Endothelial cell of umbilical vein (primary cell): ENCODE results near the gene UBE4B. TPM values are rescaled to one million over a fixed set of nuclear protein-coding genes. Genes with fewer than 3 reads are reported as not detected.
"Not testable (repeated sequence)": the region's sequence is repeated elsewhere in the genome, so short reads cannot be mapped to it uniquely, and the experiment has no call there.

Source experiments
- BruUV-seq: library from RNA; stranded (reverse); fragments of 400-500 nt; replicated peaks from 2 replicates; lab custom pipeline; 2021; lab: Mats Ljungman, UMichigan
- CTCF ChIA-PET: fragments of 300-600, 350-600 bp; sonication (Branson Sonifier 250); formaldehyde crosslinking; loops from one replicate; lab custom pipeline; 2021; ENCODE audit warnings: antibody characterized with exemption, inconsistent platforms; lab: Charles Lee
- POLR2A ChIA-PET: fragments of 300-600, 350-600 bp; sonication (Branson Sonifier 250); formaldehyde crosslinking; loops from one replicate; lab custom pipeline; 2021; ENCODE audit warnings: antibody characterized with exemption, inconsistent platforms; lab: Charles Lee
- DNase-seq: peaks from one replicate; pipeline ENCODE4 v3.0.0-alpha.2; 2011; ENCODE audit warnings: low read depth, low spot score
- FAIRE-seq: peaks from 2 replicates; lab custom pipeline; 2011; peaks lifted over from hg19 to GRCh38; lab: Jason Lieb, UNC
- H2AFZ ChIP-seq: 2 replicates; pipeline ENCODE4 v1.6.0; 2012; ENCODE audit warnings: low read depth, low read length, control low read depth, inconsistent platforms
- H3K27ac ChIP-seq: 2 replicates; pipeline ENCODE4 v1.5.1; 2011; ENCODE audit warnings: low read depth, mild to moderate bottlenecking, control low read depth, low read length, moderate library complexity; ENCODE audit not compliant: insufficient read depth
- H3K27me3 ChIP-seq, 2 experiments: 2 replicates each; pipeline versions ENCODE4 v1.6.0 to v1.6.1; 2011; ENCODE audit warnings: low read length in 2 of 2, mixed read lengths in 1 of 2; ENCODE audit not compliant: control insufficient read depth in 2 of 2, insufficient read depth in 2 of 2
- H3K36me3 ChIP-seq, 2 experiments: 2 replicates in 1 of 2; 3 replicates in 1 of 2; pipeline ENCODE4 v1.5.1; 2011; ENCODE audit warnings: low read length in 2 of 2, mild to moderate bottlenecking in 1 of 2, moderate library complexity in 1 of 2; ENCODE audit not compliant: control insufficient read depth in 2 of 2, insufficient read depth in 2 of 2; ENCODE audit errors: extremely low read depth in 1 of 2
- H3K4me1 ChIP-seq: 3 replicates; pipeline ENCODE4 v1.5.1; 2011; ENCODE audit warnings: mild to moderate bottlenecking, low read length; ENCODE audit not compliant: control insufficient read depth, insufficient read depth; ENCODE audit errors: extremely low read depth
- H3K4me2 ChIP-seq: 2 replicates; pipeline ENCODE4 v1.6.1; 2011; ENCODE audit warnings: low read length, control low read depth, mixed read lengths; ENCODE audit not compliant: insufficient read depth
- H3K4me3 ChIP-seq, 3 experiments: fragments of 200-600 bp in 1 of 3; sonication (generic), shearing (Covaris generic) in 1 of 3; replicated peaks in 1 of 3; 2 replicates each; pipeline ENCODE4 v1.5.1; 2011 to 2016; ENCODE audit warnings: control low read depth in 3 of 3, low read length in 3 of 3, mild to moderate bottlenecking in 2 of 3, inconsistent platforms in 1 of 3, low read depth in 1 of 3, moderate library complexity in 1 of 3; ENCODE audit not compliant: insufficient read depth in 1 of 3
- H3K79me2 ChIP-seq: 2 replicates; pipeline ENCODE4 v1.6.0; 2012; ENCODE audit warnings: low read length, inconsistent platforms; ENCODE audit not compliant: control insufficient read depth, insufficient read depth
- H3K9ac ChIP-seq: replicated peaks from 2 replicates; pipeline ENCODE3; 2011; ENCODE audit warnings: low read length, control low read depth; ENCODE audit not compliant: insufficient read depth; ENCODE audit errors: extremely low read depth
- H3K9me1 ChIP-seq: replicated peaks from 3 replicates; pipeline ENCODE4 v1.6.0; 2011; ENCODE audit warnings: mild to moderate bottlenecking, low read length; ENCODE audit not compliant: control insufficient read depth, insufficient read depth; ENCODE audit errors: extremely low read depth
- H3K9me3 ChIP-seq: replicated peaks from 2 replicates; pipeline ENCODE4 v1.5.1; 2012; ENCODE audit warnings: low read length, inconsistent platforms; ENCODE audit not compliant: control insufficient read depth, insufficient read depth
- H4K20me1 ChIP-seq: replicated peaks from 2 replicates; pipeline ENCODE3; 2011; ENCODE audit warnings: mild to moderate bottlenecking, low read length; ENCODE audit not compliant: control insufficient read depth, insufficient read depth; ENCODE audit errors: extremely low read depth
- EZH2 ChIP-seq: IDR thresholded peaks from 2 replicates; pipeline ENCODE4 v1.6.1; 2012; ENCODE audit warnings: borderline replicate concordance, low read depth, mild to moderate bottlenecking, moderate library complexity, low read length, inconsistent platforms; ENCODE audit not compliant: severe bottlenecking
- FOS ChIP-seq: IDR thresholded peaks from 2 replicates; pipeline ENCODE4 v1.6.1; 2011; ENCODE audit warnings: mild to moderate bottlenecking, low read length, moderate library complexity, borderline replicate concordance; ENCODE audit not compliant: insufficient read depth
- GATA2 ChIP-seq: IDR thresholded peaks from 2 replicates; pipeline ENCODE4 v1.7.0; 2011; ENCODE audit warnings: low read depth, mild to moderate bottlenecking, moderate library complexity, mixed read lengths, low read length; ENCODE audit not compliant: insufficient read length, insufficient read depth
- JUN ChIP-seq: IDR thresholded peaks from 2 replicates; pipeline ENCODE4 v1.6.1; 2011; ENCODE audit warnings: borderline replicate concordance, low read depth; ENCODE audit not compliant: insufficient read length, insufficient read depth
- MYC ChIP-seq: IDR thresholded peaks from one replicate; pipeline ENCODE4 v1.6.1; 2011; ENCODE audit warnings: mild to moderate bottlenecking, low read depth, low read length
- POLR2A ChIP-seq: IDR thresholded peaks from 2 replicates; pipeline ENCODE4 v1.6.1; 2012; ENCODE audit warnings: low read depth, mild to moderate bottlenecking, control low read depth, low read length
- POLR2AphosphoS5 ChIP-seq: IDR thresholded peaks from 2 replicates; pipeline ENCODE4 v1.6.1; 2012; ENCODE audit warnings: low read depth, mild to moderate bottlenecking, control low read depth, low read length, moderate library complexity; ENCODE audit not compliant: insufficient read depth
- dilution Hi-C: fragments of 300-500 bp; cut with MboI; formaldehyde crosslinking; loops from one replicate; pipeline ENCODE4 v1.15.0; 2019; ENCODE audit warnings: low sequenced_read_pairs; ENCODE audit not compliant: extremely low pct_ligation_motif_present
- intact Hi-C: fragments of 100-400 bp; cut with micrococcal nuclease; formaldehyde crosslinking; loops from one replicate; pipeline ENCODE4 v1.10.0; 2022
- polyA plus RNA-seq, 4 experiments: library from polyadenylated mRNA; depleted of rRNA in 3 of 4; stranded (reverse) in 3 of 4; unstranded in 1 of 4; fragments of >200 nt; gene quantifications; 2 replicates each; pipeline versions ENCODE4 v1.2.1 to v1.2.3, GENCODE V29; 2011 to 2012; ENCODE audit warnings: missing spikeins in 1 of 4
- total RNA-seq: library from RNA; stranded (reverse); gene quantifications from 2 replicates; pipeline ENCODE4 v1.2.3, GENCODE V29; 2021
- TF ChIP-seq, protein P1 (sequence below), 2 donors: IDR thresholded peaks; 1 replicate in 1 of 2; 2 replicates in 1 of 2; pipeline ENCODE4 v1.5.1; 2011; ENCODE audit warnings: low read length in 2 of 2, mild to moderate bottlenecking in 2 of 2, moderate library complexity in 2 of 2, control low read depth in 1 of 2, inconsistent platforms in 1 of 2, low read depth in 1 of 2; ENCODE audit not compliant: insufficient read depth in 1 of 2; ENCODE audit errors: extremely low read depth in 1 of 2
- TF ChIP-seq, protein P2 (sequence below): IDR thresholded peaks from 2 replicates; pipeline ENCODE4 v1.6.1; 2011; ENCODE audit not compliant: insufficient read depth, insufficient read length

UBE4B gene
- total and polyA plus RNA-seq, 2 donors (not counting 3 experiments of a cell fraction or from before 2014, with no cell fraction given) = 17.8 to 54.5 TPM

DNA sequence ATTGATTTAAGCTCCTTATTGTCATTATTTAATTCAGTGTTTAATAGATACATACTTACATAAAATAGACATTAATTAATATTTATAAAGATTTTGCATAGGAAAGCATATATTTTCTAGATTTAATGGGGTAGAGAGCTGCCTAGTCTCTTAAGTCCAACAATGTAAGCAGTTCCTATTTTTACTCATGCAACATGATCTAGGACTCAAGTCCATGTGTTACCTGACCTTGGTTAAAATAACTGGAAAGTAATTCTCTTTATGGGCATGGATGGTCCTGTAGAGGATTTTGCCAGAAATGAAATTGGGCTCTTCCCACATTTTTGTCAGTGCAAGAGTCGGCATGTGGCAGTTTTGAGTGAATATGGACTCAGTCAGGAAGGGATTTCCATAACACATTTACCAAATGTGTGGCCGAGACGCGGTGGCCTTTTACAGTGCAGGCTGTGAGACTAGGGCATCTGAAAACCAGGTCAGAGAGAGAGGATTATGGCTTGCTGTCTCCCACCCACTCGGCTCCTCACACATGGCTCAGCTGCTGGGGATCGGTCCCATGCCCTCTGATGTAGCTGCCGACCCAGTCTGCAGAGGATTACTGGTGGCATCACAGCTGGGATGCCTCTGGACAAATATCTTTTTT lies 171.4 kb downstream of the UBE4B start:
- dilution Hi-C loops = no loop called here
- CTCF ChIA-PET = interaction anchor here (0.6 kb wide), 1 partner anchor 11 kb away, joined by 3 read pairs; no protein-coding TSS in a partner anchor
- H2AFZ ChIP-seq = no peak overlapping the region

DNA sequence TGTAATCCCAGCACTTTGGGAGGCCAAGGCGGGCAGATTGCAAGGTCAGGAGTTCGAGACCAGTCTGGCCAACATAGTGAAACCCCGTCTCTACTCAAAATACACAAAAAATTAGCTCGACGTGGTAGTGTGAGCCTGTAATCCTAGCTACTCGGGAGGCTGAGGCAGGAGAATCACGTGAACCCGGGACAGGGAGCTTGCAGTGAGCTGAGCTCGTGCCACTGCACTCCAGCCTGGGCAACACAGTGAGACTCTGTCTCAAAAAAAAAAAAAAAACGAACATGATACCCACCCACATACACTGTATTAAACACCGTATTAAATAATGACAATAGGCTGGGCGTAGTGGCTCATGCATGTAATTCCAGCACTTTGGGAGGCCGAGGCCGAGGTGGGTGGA lies 172.4 kb downstream of the UBE4B start:
- intact Hi-C loops, H3K4me2 ChIP-seq, dilution Hi-C loops, H3K27ac ChIP-seq, H3K9me1 ChIP-seq, POLR2A ChIA-PET, H3K9ac ChIP-seq, H2AFZ ChIP-seq, H3K36me3 ChIP-seq, H4K20me1 ChIP-seq, BruUV-seq, DNase-seq, H3K4me3 ChIP-seq, H3K79me2 ChIP-seq, H3K9me3 ChIP-seq, H3K27me3 ChIP-seq, FAIRE-seq, H3K4me1 ChIP-seq: not testable (repeated sequence)
- CTCF ChIA-PET = interaction anchor here (0.6 kb wide), 1 partner anchor 12 kb away, joined by 3 read pairs; no protein-coding TSS in a partner anchor

More for the DNA sequence above, 171.4 kb downstream of the UBE4B start:
- Histone ChIP-seq H3K79me2 (no peaks in the 10 kb centered on the region), H3K9me3 (no peaks in the 10 kb centered on the region), H3K27ac (no peak overlapping the region), H3K9ac (no peak overlapping the region), H3K27me3 (peaks cover 2 to 5% of the 10 kb centered on the region in 2 experiments), H3K36me3 (no peaks in the 10 kb centered on the region), H3K9me1 (no peaks in the 10 kb centered on the region), H4K20me1 (no peaks in the 10 kb centered on the region), H3K4me2 (no peak overlapping the region), H3K4me1 (no peaks in the 10 kb centered on the region), H3K4me3 (no peak overlapping the region)
- no peak for TF ChIP-seq POLR2AphosphoS5
- TF ChIP-seq EZH2 = no peak
- TF ChIP-seq, protein P1, sequence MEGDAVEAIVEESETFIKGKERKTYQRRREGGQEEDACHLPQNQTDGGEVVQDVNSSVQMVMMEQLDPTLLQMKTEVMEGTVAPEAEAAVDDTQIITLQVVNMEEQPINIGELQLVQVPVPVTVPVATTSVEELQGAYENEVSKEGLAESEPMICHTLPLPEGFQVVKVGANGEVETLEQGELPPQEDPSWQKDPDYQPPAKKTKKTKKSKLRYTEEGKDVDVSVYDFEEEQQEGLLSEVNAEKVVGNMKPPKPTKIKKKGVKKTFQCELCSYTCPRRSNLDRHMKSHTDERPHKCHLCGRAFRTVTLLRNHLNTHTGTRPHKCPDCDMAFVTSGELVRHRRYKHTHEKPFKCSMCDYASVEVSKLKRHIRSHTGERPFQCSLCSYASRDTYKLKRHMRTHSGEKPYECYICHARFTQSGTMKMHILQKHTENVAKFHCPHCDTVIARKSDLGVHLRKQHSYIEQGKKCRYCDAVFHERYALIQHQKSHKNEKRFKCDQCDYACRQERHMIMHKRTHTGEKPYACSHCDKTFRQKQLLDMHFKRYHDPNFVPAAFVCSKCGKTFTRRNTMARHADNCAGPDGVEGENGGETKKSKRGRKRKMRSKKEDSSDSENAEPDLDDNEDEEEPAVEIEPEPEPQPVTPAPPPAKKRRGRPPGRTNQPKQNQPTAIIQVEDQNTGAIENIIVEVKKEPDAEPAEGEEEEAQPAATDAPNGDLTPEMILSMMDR (IDR thresholded peaks at IDR 0.05; ENCODE audit: extremely low read depth in 1 of 2, insufficient read depth in 1 of 2, low read depth in 1 of 2, low read length in 2 of 2) = no peak
- TF ChIP-seq FOS = no peak
- TF ChIP-seq GATA2 = no peak
- TF ChIP-seq, protein P2, sequence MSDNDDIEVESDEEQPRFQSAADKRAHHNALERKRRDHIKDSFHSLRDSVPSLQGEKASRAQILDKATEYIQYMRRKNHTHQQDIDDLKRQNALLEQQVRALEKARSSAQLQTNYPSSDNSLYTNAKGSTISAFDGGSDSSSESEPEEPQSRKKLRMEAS = no peak
- TF ChIP-seq JUN = no peak
- no peak for TF ChIP-seq MYC
- no peak for TF ChIP-seq POLR2A
- intact Hi-C loops = no loop called here
- no TSS peak for BruUV-seq
- POLR2A ChIA-PET = no interaction called here
- no peak for FAIRE-seq
- DNase-seq = no peak
